ENCODE measurements around the gene DR1.

The DR1 gene

GRCh38 chr1:93313026-93313425 lies 32.7 kb upstream of the DR1 start:
- Histone ChIP-seq H3F3A (ENCODE audit: insufficient read depth, low read length) (no peaks in the 10 kb centered on the region), H3K4me1 (ENCODE audit: insufficient read depth, low read length, severe bottlenecking) (no peaks in the 10 kb centered on the region), H3K4me2 (ENCODE audit: low read length) (no peak overlapping the region), H3K27me3 (ENCODE audit: insufficient read depth, low read length) (no peaks in the 10 kb centered on the region), H3K9me2 (ENCODE audit: low read depth, low read length) (no peaks in the 10 kb centered on the region), H3K9me3 (ENCODE audit: low read length) (no peaks in the 10 kb centered on the region), H3K4me3 (ENCODE audit: low read depth, low read length, poor library complexity, severe bottlenecking) (no peak overlapping the region), H3K79me2 (ENCODE audit: insufficient read depth, low read length) (no peaks in the 10 kb centered on the region), H3K27ac (ENCODE audit: low read depth, low read length, poor library complexity, severe bottlenecking) (no peak overlapping the region), H2AFZ (ENCODE audit: low read length) (no peak overlapping the region), H3K36me3 (ENCODE audit: insufficient read depth, low read length) (peaks cover 20% of the 10 kb centered on the region), H3K9ac (ENCODE audit: low read length) (no peak overlapping the region), H4K20me1 (ENCODE audit: insufficient read depth, low read length) (no peaks in the 10 kb centered on the region)
- no peak for TF ChIP-seq EZH2 (IDR thresholded peaks at IDR 0.05; ENCODE audit: borderline replicate concordance, low read length)
- TF ChIP-seq CTCF (IDR thresholded peaks at IDR 0.05; ENCODE audit: low read length) = no peak

- Histone ChIP-seq H3K36me3 (ENCODE audit: insufficient read depth, low read length) (peaks cover 9% of the 10 kb centered on the region; the same call in 1 of the 2 replicates), H3K79me2 (ENCODE audit: insufficient read depth, low read length) (no peaks in the 10 kb centered on the region), H3K9me3 (ENCODE audit: low read length) (no peaks in the 10 kb centered on the region), H3K4me1 (ENCODE audit: insufficient read depth, low read length, severe bottlenecking) (no peaks in the 10 kb centered on the region), H3F3A (ENCODE audit: insufficient read depth, low read length) (no peaks in the 10 kb centered on the region), H3K4me2 (ENCODE audit: low read length) (no peak overlapping the region), H3K27me3 (ENCODE audit: insufficient read depth, low read length) (no peaks in the 10 kb centered on the region), H3K9ac (ENCODE audit: low read length) (no peak overlapping the region), H3K4me3 (ENCODE audit: low read depth, low read length, poor library complexity, severe bottlenecking) (no peak overlapping the region), H3K27ac (ENCODE audit: low read depth, low read length, poor library complexity, severe bottlenecking) (no peak overlapping the region), H3K9me2 (ENCODE audit: low read depth, low read length) (no peaks in the 10 kb centered on the region), H4K20me1 (ENCODE audit: insufficient read depth, low read length) (no peaks in the 10 kb centered on the region), H2AFZ (ENCODE audit: low read length) (no peak overlapping the region)
- TF ChIP-seq EZH2 (IDR thresholded peaks at IDR 0.05; ENCODE audit: borderline replicate concordance, low read length) = no peak
- TF ChIP-seq CTCF (IDR thresholded peaks at IDR 0.05; ENCODE audit: low read length) = no peak
These were observed 28.5 kb upstream of the DR1 start for GRCh38 chr1:93317207-93317606.

- Histone ChIP-seq H4K20me1 (ENCODE audit: insufficient read depth, low read length) (no peaks in the 10 kb centered on the region), H3K9me2 (ENCODE audit: low read depth, low read length) (no peaks in the 10 kb centered on the region), H3K9me3 (ENCODE audit: low read length) (no peaks in the 10 kb centered on the region), H3K4me1 (ENCODE audit: insufficient read depth, low read length, severe bottlenecking) (no peaks in the 10 kb centered on the region), H2AFZ (ENCODE audit: low read length) (no peak overlapping the region), H3F3A (ENCODE audit: insufficient read depth, low read length) (no peaks in the 10 kb centered on the region), H3K4me3 (ENCODE audit: low read depth, low read length, poor library complexity, severe bottlenecking) (no peak overlapping the region), H3K9ac (ENCODE audit: low read length) (no peak overlapping the region), H3K27ac (ENCODE audit: low read depth, low read length, poor library complexity, severe bottlenecking) (no peak overlapping the region), H3K27me3 (ENCODE audit: insufficient read depth, low read length) (no peaks in the 10 kb centered on the region), H3K36me3 (ENCODE audit: insufficient read depth, low read length) (peaks cover 9% of the 10 kb centered on the region; the same call in 1 of the 2 replicates), H3K4me2 (ENCODE audit: low read length) (no peak overlapping the region), H3K79me2 (ENCODE audit: insufficient read depth, low read length) (no peaks in the 10 kb centered on the region)
- TF ChIP-seq EZH2 (IDR thresholded peaks at IDR 0.05; ENCODE audit: borderline replicate concordance, low read length) (no peak), CTCF (IDR thresholded peaks at IDR 0.05; ENCODE audit: low read length) (no peak)
These were observed 27.8 kb upstream of the DR1 start for GRCh38 chr1:93317943-93318342.
